SJCRH30 (cell line): ENCODE results near the gene TAF11L7. TPM values are rescaled to one million over a fixed set of nuclear protein-coding genes. Genes with fewer than 3 reads are reported as not detected.
"Not testable (repeated sequence)": the region's sequence is repeated elsewhere in the genome, so short reads cannot be mapped to it uniquely, and the experiment has no call there.

Experiments used
- DNase-seq, 2 experiments: peaks; one replicate each; pipeline ENCODE4 v3.0.0-alpha.2; 2015 to 2020
- H3K27ac ChIP-seq: fragments of 250-450 bp; sonication (Bioruptor Pico); 2 replicates; pipeline ENCODE4 v1.5.1; 2020; ENCODE audit warnings: mild to moderate bottlenecking, moderate library complexity
- H3K27me3 ChIP-seq: fragments of 250-450 bp; sonication (Bioruptor Pico); 2 replicates; pipeline ENCODE4 v1.5.1; 2020; ENCODE audit warnings: mild to moderate bottlenecking, moderate library complexity
- H3K36me3 ChIP-seq: fragments of 250-450 bp; sonication (Bioruptor Pico); 2 replicates; pipeline ENCODE4 v1.5.1; 2020; ENCODE audit warnings: mild to moderate bottlenecking, moderate library complexity
- H3K4me1 ChIP-seq: fragments of 250-450 bp; sonication (Bioruptor Pico); 2 replicates; pipeline ENCODE4 v1.5.1; 2020; ENCODE audit warnings: mild to moderate bottlenecking, moderate library complexity
- H3K4me3 ChIP-seq: fragments of 250-450 bp; sonication (Bioruptor Pico); 2 replicates; pipeline ENCODE4 v1.5.1; 2020; ENCODE audit warnings: mild to moderate bottlenecking, moderate library complexity
- H3K9me3 ChIP-seq: fragments of 250-450 bp; sonication (Bioruptor Pico); replicated peaks from 2 replicates; pipeline ENCODE4 v1.5.1; 2020; ENCODE audit warnings: mild to moderate bottlenecking, moderate library complexity
- total RNA-seq: library from RNA; depleted of rRNA; stranded (reverse); fragments of >200 nt; shearing (Covaris generic); gene quantifications from 2 replicates; pipeline ENCODE4 v1.2.3, GENCODE V29; 2014; rRNA removed

The TAF11L7 gene
- total RNA-seq = not detected in 2 replicates

DNA sequence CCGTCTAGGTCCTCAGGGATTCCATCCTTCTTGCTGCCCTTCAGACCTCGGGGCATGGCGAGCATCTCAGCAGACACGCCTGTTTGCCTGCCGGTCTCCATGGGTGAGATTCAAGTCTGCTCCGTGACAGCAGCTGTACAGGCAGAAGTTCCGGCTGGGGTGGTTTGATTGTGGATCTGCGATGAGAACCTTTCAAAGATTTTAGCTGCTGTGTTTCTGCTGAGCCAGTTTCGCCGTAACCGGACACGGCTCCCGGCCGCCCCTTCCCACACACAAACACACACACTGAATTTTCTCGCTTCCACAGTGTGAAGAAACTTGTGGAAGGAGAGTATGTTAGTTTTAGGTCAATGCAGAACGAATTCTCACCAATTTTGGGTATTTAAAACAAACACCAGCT lies at the start of gene TAF11L7:
Gene TAF11L7 (minus strand): TSS at position 101 of the 400 bp plus-strand sequence.
- not testable (repeated sequence) for H3K4me1 ChIP-seq, H3K27ac ChIP-seq, H3K4me3 ChIP-seq, H3K36me3 ChIP-seq, H3K9me3 ChIP-seq, DNase-seq, H3K27me3 ChIP-seq

DNA sequence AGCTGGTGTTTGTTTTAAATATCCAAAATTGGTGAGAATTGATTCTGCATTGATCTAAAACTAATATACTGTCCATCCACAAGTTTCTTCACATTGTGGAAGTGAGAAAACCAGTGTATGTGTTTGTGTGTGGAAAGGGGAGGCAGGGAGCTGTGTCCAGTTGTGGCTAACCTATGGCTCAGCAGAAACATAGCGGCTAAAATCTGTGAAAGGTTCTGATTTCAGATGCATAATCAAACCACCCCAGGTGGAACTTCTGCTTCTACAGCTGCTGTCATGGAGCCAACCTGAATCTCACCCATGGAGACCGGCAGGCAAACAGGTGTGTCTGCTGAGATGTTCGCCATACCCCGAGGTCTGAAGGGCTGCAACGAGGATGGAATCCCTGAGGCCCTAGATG lies 48.6 kb upstream of the TAF11L7 start, which contains the start of gene TAF11L14:
Gene TAF11L14 (plus strand): TSS at position 301 of the 400 bp plus-strand sequence.
- no peaks in the 10 kb centered on the region for H3K27me3 ChIP-seq
- H3K4me3 ChIP-seq = no peak within 1 kb of the TSS
- H3K36me3 ChIP-seq = no peaks in the 10 kb centered on the region
- no peaks in the 10 kb centered on the region for H3K4me1 ChIP-seq
- H3K27ac ChIP-seq = no peak within 1 kb of the TSS
- no peaks in the 10 kb centered on the region for H3K9me3 ChIP-seq
- DNase-seq = no peak

DNA sequence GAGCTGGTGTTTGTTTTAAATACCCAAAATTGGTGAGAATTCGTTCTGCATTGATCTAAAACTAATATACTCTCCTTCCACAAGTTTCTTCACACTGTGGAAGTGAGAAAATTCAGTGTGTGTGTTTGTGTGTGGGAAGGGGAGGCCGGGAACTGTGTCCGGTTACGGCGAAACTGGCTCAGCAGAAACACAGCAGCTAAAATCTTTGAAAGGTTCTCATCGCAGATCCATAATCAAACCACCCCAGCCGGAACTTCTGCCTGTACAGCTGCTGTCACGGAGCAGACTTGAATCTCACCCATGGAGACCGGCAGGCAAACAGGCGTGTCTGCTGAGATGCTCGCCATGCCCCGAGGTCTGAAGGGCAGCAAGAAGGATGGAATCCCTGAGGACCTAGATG lies 46.2 kb upstream of the TAF11L7 start, which contains the start of gene TAF11L13:
Gene TAF11L13 (plus strand): TSS at position 301 of the 400 bp plus-strand sequence.
- H3K4me1 ChIP-seq, H3K4me3 ChIP-seq, H3K36me3 ChIP-seq: not testable (repeated sequence)

DNA sequence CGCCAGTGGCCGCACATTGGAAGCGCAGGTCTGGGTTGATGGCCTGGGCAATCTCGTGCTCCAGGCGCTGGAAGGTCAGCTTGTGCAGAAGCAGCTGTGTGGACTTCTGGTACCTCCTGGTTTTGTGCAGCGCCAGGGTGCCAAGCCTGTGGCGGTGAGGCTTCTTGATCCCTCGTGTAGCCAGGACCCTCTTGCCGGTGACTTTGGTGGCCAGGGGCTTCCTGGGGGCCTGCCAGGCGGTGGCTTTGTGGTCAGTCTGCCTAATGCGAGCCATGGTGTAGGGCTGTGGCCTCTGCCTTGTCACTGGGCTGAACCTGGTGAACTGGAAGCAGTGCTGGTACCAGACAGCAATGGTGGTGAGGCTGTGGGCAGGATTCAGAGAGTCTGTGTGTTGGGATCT lies 40.1 kb upstream of the TAF11L7 start:
- H3K4me3 ChIP-seq = no peak overlapping the region
- H3K36me3 ChIP-seq = no peaks in the 10 kb centered on the region

More for the DNA sequence above, 46.2 kb upstream of the TAF11L7 start, which contains the start of gene TAF11L13:
- H3K9me3 ChIP-seq, H3K27ac ChIP-seq, DNase-seq, H3K27me3 ChIP-seq: not testable (repeated sequence)

GRCh38 chr5:17620627-17621026 lies 35.1 kb upstream of the TAF11L7 start:
- DNase-seq = peak in 1 of 2 experiments; percentile 3
- H3K9me3 ChIP-seq = no peaks in the 10 kb centered on the region
- H3K27me3 ChIP-seq = no peaks in the 10 kb centered on the region
- H3K36me3 ChIP-seq = no peaks in the 10 kb centered on the region
- no peaks in the 10 kb centered on the region for H3K4me1 ChIP-seq
- no peak overlapping the region for H3K4me3 ChIP-seq
- H3K27ac ChIP-seq = no peak overlapping the region

More for the DNA sequence above, 40.1 kb upstream of the TAF11L7 start:
- no peaks in the 10 kb centered on the region for H3K4me1 ChIP-seq
- no peaks in the 10 kb centered on the region for H3K9me3 ChIP-seq
- no peak overlapping the region for H3K27ac ChIP-seq
- no peaks in the 10 kb centered on the region for H3K27me3 ChIP-seq
- no peak for DNase-seq

DNA sequence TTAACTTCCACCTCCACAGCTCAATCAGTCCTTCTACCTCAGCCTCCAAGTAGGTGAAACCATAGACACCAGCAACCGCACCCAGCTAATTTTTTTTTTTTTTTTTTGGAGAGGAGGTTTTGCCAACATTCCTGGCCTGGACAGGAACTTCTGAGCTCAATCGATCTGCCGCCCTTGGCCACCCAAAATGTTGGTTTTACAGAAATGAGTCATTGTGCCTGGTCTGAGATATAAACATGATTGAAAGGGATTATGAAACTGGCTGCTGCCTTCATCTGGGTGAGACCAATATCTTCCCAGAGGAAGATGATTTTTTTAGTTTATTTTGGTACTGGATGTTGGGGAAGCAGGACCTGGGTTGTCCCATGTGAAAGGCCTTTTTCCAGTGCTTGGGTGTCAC lies 33.8 kb upstream of the TAF11L7 start:
- Histone ChIP-seq H3K36me3 (no peaks in the 10 kb centered on the region), H3K4me3 (no peak overlapping the region), H3K27ac (no peak overlapping the region), H3K27me3 (no peaks in the 10 kb centered on the region), H3K9me3 (no peaks in the 10 kb centered on the region), H3K4me1 (no peaks in the 10 kb centered on the region)
- no peak for DNase-seq

DNA sequence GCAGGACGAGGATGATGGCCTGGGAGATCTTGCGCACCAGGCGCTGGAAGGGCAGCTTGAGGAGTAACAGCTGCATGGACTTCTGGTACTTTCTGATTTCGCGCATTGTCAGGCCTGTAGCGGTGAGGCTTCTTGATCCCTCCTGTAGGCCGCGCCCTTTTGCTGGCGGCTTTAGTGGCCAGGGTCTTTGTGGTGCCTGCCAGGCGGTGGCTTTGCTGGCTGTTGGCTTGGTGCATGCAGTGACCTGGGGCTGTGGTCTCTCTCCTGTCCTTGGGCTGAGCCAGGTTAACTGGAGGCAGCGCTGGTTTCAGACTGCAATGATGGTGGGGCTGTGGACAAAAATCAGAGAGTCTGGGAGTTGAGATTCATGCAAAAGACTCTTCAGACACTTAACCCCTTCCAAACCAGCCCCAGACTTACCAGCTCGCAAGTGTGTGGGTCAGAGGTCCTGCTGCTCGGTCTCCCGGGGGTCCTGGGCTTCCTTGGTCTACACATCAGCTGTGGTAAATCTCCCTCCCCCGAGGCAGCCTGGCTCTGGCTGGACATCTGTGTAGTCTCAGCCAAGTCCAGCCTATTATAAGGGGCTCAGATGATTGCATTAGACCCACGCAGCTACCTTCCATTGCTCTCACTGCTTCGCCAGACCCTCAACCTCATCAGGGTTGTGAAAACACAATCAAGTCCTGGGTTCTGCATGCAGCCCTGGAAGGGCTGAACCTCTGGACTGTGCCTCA lies 29.5 kb upstream of the TAF11L7 start:
- no peaks in the 10 kb centered on the region for H3K9me3 ChIP-seq
- no peak for DNase-seq
- no peak overlapping the region for H3K27ac ChIP-seq
- H3K4me3 ChIP-seq = no peak overlapping the region
- no peaks in the 10 kb centered on the region for H3K4me1 ChIP-seq
- no peaks in the 10 kb centered on the region for H3K27me3 ChIP-seq
- no peaks in the 10 kb centered on the region for H3K36me3 ChIP-seq

DNA sequence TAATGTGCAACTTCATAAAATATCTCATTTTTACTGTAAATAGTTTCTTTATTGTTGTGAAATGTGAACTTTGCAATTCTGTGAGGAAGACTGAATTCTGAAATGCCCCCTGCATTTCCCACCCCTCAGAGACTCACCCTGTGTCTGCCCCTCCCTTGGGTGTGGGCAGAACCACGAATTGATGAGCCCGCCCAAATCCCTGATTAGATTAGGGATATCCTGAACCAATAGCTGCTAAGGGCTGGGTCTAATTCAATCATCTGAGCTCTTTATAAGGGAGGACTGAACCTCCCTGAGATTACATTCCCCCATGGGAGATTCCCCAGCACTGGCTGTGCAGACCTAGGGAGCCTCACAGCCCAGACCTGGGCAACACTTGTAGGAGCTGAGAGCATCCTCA lies 24.5 kb upstream of the TAF11L7 start, which contains the start of gene TAF11L12:
Gene TAF11L12 (plus strand): TSS at position 301 of the 400 bp plus-strand sequence.
- H3K27ac ChIP-seq = not testable (repeated sequence)

GRCh38 chr5:17607461-17607860 lies 21.9 kb upstream of the TAF11L7 start:
- not testable (repeated sequence) for H3K4me1 ChIP-seq, H3K27ac ChIP-seq, H3K9me3 ChIP-seq, H3K36me3 ChIP-seq, H3K27me3 ChIP-seq, DNase-seq, H3K4me3 ChIP-seq

More for the DNA sequence above, 24.5 kb upstream of the TAF11L7 start, which contains the start of gene TAF11L12:
- not testable (repeated sequence) for H3K27me3 ChIP-seq, H3K4me3 ChIP-seq, H3K9me3 ChIP-seq, H3K36me3 ChIP-seq, H3K4me1 ChIP-seq, DNase-seq

- no peaks in the 10 kb centered on the region for H3K9me3 ChIP-seq
- no peak overlapping the region for H3K27ac ChIP-seq
- H3K27me3 ChIP-seq = no peaks in the 10 kb centered on the region
- no peaks in the 10 kb centered on the region for H3K36me3 ChIP-seq
- no peak overlapping the region for H3K4me3 ChIP-seq
- no peaks in the 10 kb centered on the region for H3K4me1 ChIP-seq
- no peak for DNase-seq
These were observed 19.4 kb upstream of the TAF11L7 start for GRCh38 chr5:17604951-17605350.

GRCh38 chr5:17603880-17604279 lies 18.3 kb upstream of the TAF11L7 start, which contains the start of gene TAF11L11:
TAF11L11 (plus strand) TSS chr5:17604183.
- DNase-seq, H3K4me1 ChIP-seq, H3K27ac ChIP-seq, H3K27me3 ChIP-seq, H3K9me3 ChIP-seq, H3K4me3 ChIP-seq, H3K36me3 ChIP-seq: not testable (repeated sequence)

DNA sequence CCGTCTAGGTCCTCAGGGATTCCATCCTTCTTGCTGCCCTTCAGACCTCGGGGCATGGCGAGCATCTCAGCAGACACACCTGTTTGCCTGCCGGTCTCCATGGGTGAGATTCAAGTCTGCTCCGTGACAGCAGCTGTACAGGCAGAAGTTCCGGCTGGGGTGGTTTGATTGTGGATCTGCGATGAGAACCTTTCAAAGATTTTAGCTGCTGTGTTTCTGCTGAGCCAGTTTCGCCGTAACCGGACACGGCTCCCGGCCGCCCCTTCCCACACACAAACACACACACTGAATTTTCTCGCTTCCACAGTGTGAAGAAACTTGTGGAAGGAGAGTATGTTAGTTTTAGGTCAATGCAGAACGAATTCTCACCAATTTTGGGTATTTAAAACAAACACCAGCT lies 12.2 kb upstream of the TAF11L7 start, which contains the start of gene TAF11L10:
Gene TAF11L10 (minus strand): TSS at position 101 of the 400 bp plus-strand sequence.
- not testable (repeated sequence) for DNase-seq, H3K36me3 ChIP-seq, H3K27me3 ChIP-seq, H3K9me3 ChIP-seq, H3K27ac ChIP-seq, H3K4me3 ChIP-seq, H3K4me1 ChIP-seq

DNA sequence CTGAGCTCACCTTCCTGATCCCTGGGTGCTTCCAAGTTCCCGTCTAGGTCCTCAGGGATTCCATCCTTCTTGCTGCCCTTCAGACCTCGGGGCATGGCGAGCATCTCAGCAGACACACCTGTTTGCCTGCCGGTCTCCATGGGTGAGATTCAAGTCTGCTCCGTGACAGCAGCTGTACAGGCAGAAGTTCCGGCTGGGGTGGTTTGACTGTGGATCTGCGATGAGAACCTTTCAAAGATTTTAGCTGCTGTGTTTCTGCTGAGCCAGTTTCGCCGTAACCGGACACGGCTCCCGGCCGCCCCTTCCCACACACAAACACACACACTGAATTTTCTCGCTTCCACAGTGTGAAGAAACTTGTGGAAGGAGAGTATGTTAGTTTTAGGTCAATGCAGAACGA lies 8.7 kb upstream of the TAF11L7 start, which contains the start of gene TAF11L9:
Gene TAF11L9 (minus strand): TSS at position 140 of the 400 bp plus-strand sequence.
- DNase-seq, H3K4me3 ChIP-seq, H3K4me1 ChIP-seq, H3K9me3 ChIP-seq, H3K36me3 ChIP-seq, H3K27ac ChIP-seq, H3K27me3 ChIP-seq: not testable (repeated sequence)

- not testable (repeated sequence) for H3K27me3 ChIP-seq, H3K4me3 ChIP-seq, H3K36me3 ChIP-seq, H3K27ac ChIP-seq, H3K9me3 ChIP-seq, DNase-seq, H3K4me1 ChIP-seq
These were observed 5.3 kb upstream of the TAF11L7 start, which contains the start of gene TAF11L8 for GRCh38 chr5:17590860-17591259. TAF11L8 (minus strand) TSS chr5:17590960.
